ENCODE data around the gene UNC13A. TPM values are rescaled to one million over a fixed set of nuclear protein-coding genes. Genes with fewer than 3 reads are reported as not detected.

UNC13A gene
- total and polyA plus RNA-seq, 2 of the 13 experiments (the other 11 are each of a cell fraction or from before 2014, with no cell fraction given) = 0.11 to 0.45 TPM

GRCh38 chr19:17605761-17606589 is 82.2 kb downstream of the UNC13A start (continued):
- TF ChIP-seq HMGXB3 (CRISPR knock-in tag; IDR thresholded peaks at IDR 0.05; ENCODE audit: borderline replicate concordance) = 0 out of 2 replicates have a peak, but pooled peaks have one; percentile 39
- peak; percentile 93 for TF ChIP-seq TERF1 (CRISPR knock-in tag; IDR thresholded peaks at IDR 0.05)
- no peak for TF ChIP-seq SMARCE1 (IDR thresholded peaks at IDR 0.05; ENCODE audit: borderline replicate concordance)
- TF ChIP-seq ZNF136 (CRISPR knock-in tag; IDR thresholded peaks at IDR 0.05; ENCODE audit: low read depth) = peak; percentile 97; the same call in 1 of the 2 replicates
- TF ChIP-seq POGK (CRISPR knock-in tag; conservative IDR thresholded peaks at IDR 0.05) = peak; percentile 99
- TF ChIP-seq ZNF3 (CRISPR knock-in tag; IDR thresholded peaks at IDR 0.05) = no peak
- no peak for TF ChIP-seq ZBTB37 (CRISPR knock-in tag; IDR thresholded peaks at IDR 0.05)
- no peak for TF ChIP-seq MATR3 (CRISPR knock-in tag; IDR thresholded peaks at IDR 0.05)
- TF ChIP-seq HNRNPK (IDR thresholded peaks at IDR 0.05; ENCODE audit: low read depth, low read length, poor library complexity, severe bottlenecking) = peak; percentile 68
- TF ChIP-seq ZNF18 (CRISPR knock-in tag; IDR thresholded peaks at IDR 0.05; ENCODE audit: insufficient replicate concordance) = peak; percentile 94
- TF ChIP-seq ASH2L (IDR thresholded peaks at IDR 0.05; ENCODE audit: insufficient read length, low read depth, low read length) = peak; percentile 24
- no peak for TF ChIP-seq MAZ (IDR thresholded peaks at IDR 0.05; ENCODE audit: borderline replicate concordance, low read depth, low read length)
- peak; percentile 99 for TF ChIP-seq MAZ (CRISPR knock-in tag; IDR thresholded peaks at IDR 0.05; ENCODE audit: low read depth)

Measured in HepG2 (cell line).